Smooth muscle cell (in vitro differentiated cells): ENCODE measurements around the gene IDUA. TPM values are rescaled to one million over a fixed set of nuclear protein-coding genes. Genes with fewer than 3 reads are reported as not detected.

ENCODE experiments used
- DNase-seq: peaks from one replicate; lab custom pipeline; 2025; ENCODE audit not compliant: unreplicated experiment; lab: John Stamatoyannopoulos, UW
- H2AFZ ChIP-seq: fragments of 200-600 bp; sonication (generic); 2 replicates; pipeline ENCODE4 v1.6.0; 2016; ENCODE audit warnings: antibody characterized with exemption, low read depth, mild to moderate bottlenecking
- H3F3A ChIP-seq: fragments of 200-600 bp; sonication (generic); 2 replicates; pipeline ENCODE4 v1.6.0; 2017; ENCODE audit warnings: antibody characterized with exemption, low read depth
- H3K27ac ChIP-seq: fragments of 200-600 bp; sonication (generic); 2 replicates; pipeline ENCODE4 v1.5.1; 2016; ENCODE audit warnings: low read depth, mild to moderate bottlenecking
- H3K27me3 ChIP-seq: fragments of 200-600 bp; sonication (generic); 2 replicates; pipeline ENCODE4 v1.6.1; 2016; ENCODE audit warnings: low read depth, mild to moderate bottlenecking
- H3K36me3 ChIP-seq: fragments of 200-600 bp; sonication (generic); 2 replicates; pipeline ENCODE4 v1.5.1; 2016; ENCODE audit warnings: low read depth
- H3K4me1 ChIP-seq: fragments of 200-600 bp; sonication (generic); 2 replicates; pipeline ENCODE4 v1.5.1; 2016; ENCODE audit warnings: low read depth
- H3K4me2 ChIP-seq: fragments of 200-600 bp; sonication (generic); 2 replicates; pipeline ENCODE4 v1.6.0; 2016; ENCODE audit warnings: mild to moderate bottlenecking
- H3K4me3 ChIP-seq: fragments of 200-600 bp; sonication (generic); 2 replicates; pipeline ENCODE4 v1.5.1; 2016; ENCODE audit warnings: mild to moderate bottlenecking
- H3K79me2 ChIP-seq: fragments of 200-600 bp; sonication (generic); 2 replicates; pipeline ENCODE4 v1.6.0; 2016; ENCODE audit warnings: low read depth, mild to moderate bottlenecking
- H3K9ac ChIP-seq: fragments of 200-600 bp; sonication (generic); 2 replicates; pipeline ENCODE4 v1.6.0; 2016; ENCODE audit warnings: low read depth
- H3K9me3 ChIP-seq: fragments of 200-600 bp; sonication (generic); replicated peaks from 2 replicates; pipeline ENCODE4 v1.5.1; 2016; ENCODE audit warnings: low read depth
- H4K20me1 ChIP-seq: fragments of 200-600 bp; sonication (generic); 2 replicates; pipeline ENCODE4 v1.6.0; 2016; ENCODE audit warnings: low read depth
- WGBS: methylation state at CpG from one replicate; pipeline ENCODE4 v1.1.7; 2016; ENCODE audit warnings: low lambda C conversion rate; 5-methylcytosine and 5-hydroxymethylcytosine counted together
- polyA plus RNA-seq: library from polyadenylated mRNA; unstranded; fragments of >200 nt; fragmentation: Nextera tagmentation; extraction: Ambion mirVana; gene quantifications from 2 replicates; pipeline ENCODE4 v1.2.1, GENCODE V29; 2016
- total RNA-seq: library from RNA; depleted of rRNA; stranded (reverse); fragments of >200 nt; gene quantifications from 2 replicates; pipeline ENCODE4 v1.2.3, GENCODE V29; 2014
- TF ChIP-seq, protein P1 (sequence below): fragments of 200-600 bp; sonication (generic); IDR thresholded peaks from 2 replicates; pipeline ENCODE4 v1.5.1; 2017; ENCODE audit warnings: borderline replicate concordance, mild to moderate bottlenecking, antibody characterized with exemption; ENCODE audit not compliant: insufficient read depth, poor library complexity, severe bottlenecking

The IDUA gene
- total and polyA plus RNA-seq, 2 experiments from 2014 or later, result 6.3 to 49.9 TPM

DNA sequence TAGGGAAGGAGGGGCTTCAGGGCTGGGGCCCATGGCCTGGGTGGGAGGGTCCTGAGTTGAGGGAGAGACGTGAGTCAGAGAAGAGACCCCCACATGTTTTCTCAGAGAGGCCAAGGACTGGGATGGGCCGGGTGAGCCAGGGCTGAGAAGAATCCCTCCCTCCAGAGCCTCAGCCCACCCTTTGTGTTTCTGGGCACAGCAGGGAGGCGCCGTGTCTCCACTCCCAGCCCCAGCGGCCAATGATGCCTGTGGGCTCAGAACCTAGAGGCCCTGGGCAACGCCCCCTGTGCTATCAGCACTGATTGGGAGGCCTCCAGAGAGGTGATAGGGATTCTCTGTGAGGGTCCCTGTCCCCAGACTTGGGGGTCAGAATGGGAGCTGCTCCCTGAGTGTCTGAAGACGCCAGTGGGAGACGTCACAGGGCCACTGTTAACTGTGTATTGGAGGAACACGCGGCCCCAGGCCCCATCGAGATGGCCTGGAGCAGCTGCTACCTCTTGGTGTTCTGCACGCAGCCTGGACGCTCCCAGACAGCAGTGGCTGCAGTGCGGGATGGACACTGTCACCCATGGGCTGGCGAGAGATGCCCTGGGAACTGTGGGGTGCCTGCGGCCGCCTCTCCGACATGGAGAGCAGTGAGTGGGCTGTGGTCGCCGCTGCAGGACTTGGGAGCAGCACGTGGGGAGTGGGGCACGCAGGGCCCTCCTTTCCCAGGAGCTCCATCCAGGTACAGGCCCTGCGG is 33.1 kb downstream of the IDUA start:
- no peak overlapping the region for H3K4me3 ChIP-seq
- no peaks in the 10 kb centered on the region for H3F3A ChIP-seq
- H3K27ac ChIP-seq, result no peak overlapping the region
- 90% methylated on average over 23 of the region's 23 CpGs for WGBS
- H3K79me2 ChIP-seq, result no peaks in the 10 kb centered on the region
- no peaks in the 10 kb centered on the region for H3K9me3 ChIP-seq
- H3K4me1 ChIP-seq, result peaks cover 18% of the 10 kb centered on the region
- DNase-seq, result no peak
- TF ChIP-seq, protein P1, sequence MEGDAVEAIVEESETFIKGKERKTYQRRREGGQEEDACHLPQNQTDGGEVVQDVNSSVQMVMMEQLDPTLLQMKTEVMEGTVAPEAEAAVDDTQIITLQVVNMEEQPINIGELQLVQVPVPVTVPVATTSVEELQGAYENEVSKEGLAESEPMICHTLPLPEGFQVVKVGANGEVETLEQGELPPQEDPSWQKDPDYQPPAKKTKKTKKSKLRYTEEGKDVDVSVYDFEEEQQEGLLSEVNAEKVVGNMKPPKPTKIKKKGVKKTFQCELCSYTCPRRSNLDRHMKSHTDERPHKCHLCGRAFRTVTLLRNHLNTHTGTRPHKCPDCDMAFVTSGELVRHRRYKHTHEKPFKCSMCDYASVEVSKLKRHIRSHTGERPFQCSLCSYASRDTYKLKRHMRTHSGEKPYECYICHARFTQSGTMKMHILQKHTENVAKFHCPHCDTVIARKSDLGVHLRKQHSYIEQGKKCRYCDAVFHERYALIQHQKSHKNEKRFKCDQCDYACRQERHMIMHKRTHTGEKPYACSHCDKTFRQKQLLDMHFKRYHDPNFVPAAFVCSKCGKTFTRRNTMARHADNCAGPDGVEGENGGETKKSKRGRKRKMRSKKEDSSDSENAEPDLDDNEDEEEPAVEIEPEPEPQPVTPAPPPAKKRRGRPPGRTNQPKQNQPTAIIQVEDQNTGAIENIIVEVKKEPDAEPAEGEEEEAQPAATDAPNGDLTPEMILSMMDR, result no peak
- H3K9ac ChIP-seq, result no peak overlapping the region
- H2AFZ ChIP-seq, result no peak overlapping the region
- peaks cover 63% of the 10 kb centered on the region for H4K20me1 ChIP-seq
- H3K4me2 ChIP-seq, result no peak overlapping the region
- H3K36me3 ChIP-seq, result no peaks in the 10 kb centered on the region
- H3K27me3 ChIP-seq, result no peaks in the 10 kb centered on the region

GRCh38 chr4:1021386-1022050 is 34.7 kb downstream of the IDUA start:
- TF ChIP-seq, protein P1, result no peak
- 93% methylated on average over 19 of the region's 19 CpGs for WGBS
- no peak overlapping the region for H3K4me3 ChIP-seq
- H4K20me1 ChIP-seq, result peaks cover 47% of the 10 kb centered on the region
- no peaks in the 10 kb centered on the region for H3K9me3 ChIP-seq
- H3K9ac ChIP-seq, result no peak overlapping the region
- peaks cover 14% of the 10 kb centered on the region for H3K4me1 ChIP-seq
- no peaks in the 10 kb centered on the region for H3K79me2 ChIP-seq
- no peak overlapping the region for H3K4me2 ChIP-seq
- no peaks in the 10 kb centered on the region for H3F3A ChIP-seq
- H3K27me3 ChIP-seq, result no peaks in the 10 kb centered on the region
- no peak overlapping the region for H2AFZ ChIP-seq
- DNase-seq, result no peak
- no peaks in the 10 kb centered on the region for H3K36me3 ChIP-seq
- no peak overlapping the region for H3K27ac ChIP-seq

DNA sequence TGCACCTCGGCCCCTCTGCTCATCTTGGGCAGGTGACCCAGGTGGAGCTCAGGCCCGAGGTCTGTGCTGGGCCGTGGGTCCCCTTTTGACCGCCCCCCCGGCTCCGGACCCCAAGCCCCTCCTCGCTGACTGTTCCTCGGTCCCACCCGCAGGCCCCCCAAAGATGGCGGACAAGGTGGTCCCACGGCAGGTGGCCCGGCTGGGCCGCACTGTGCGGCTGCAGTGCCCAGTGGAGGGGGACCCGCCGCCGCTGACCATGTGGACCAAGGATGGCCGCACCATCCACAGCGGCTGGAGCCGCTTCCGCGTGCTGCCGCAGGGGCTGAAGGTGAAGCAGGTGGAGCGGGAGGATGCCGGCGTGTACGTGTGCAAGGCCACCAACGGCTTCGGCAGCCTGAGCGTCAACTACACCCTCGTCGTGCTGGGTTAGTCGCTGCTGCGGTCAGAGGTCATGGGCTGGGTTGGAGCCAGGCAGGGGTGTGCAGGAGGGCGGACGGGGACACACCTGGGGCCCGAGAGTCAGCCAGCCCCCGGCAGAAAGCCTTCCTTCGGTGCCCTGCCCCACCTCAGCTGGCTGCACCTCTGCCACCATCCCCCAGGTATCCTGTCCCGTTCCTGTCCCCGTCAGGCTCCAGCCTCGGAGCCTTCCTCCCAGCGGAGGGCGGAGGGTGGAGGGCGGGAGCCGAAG is 35.4 kb downstream of the IDUA start:
- Histone ChIP-seq H4K20me1 (peaks cover 40% of the 10 kb centered on the region), H3K79me2 (no peaks in the 10 kb centered on the region), H3K27ac (no peak overlapping the region), H2AFZ (no peak overlapping the region), H3K9me3 (no peaks in the 10 kb centered on the region), H3K4me3 (no peak overlapping the region), H3K9ac (no peak overlapping the region), H3K36me3 (no peaks in the 10 kb centered on the region), H3F3A (no peaks in the 10 kb centered on the region), H3K27me3 (no peaks in the 10 kb centered on the region), H3K4me1 (peaks cover 14% of the 10 kb centered on the region), H3K4me2 (no peak overlapping the region)
- TF ChIP-seq, protein P1, result no peak
- DNase-seq, result no peak
- 97% methylated on average over 37 of the region's 46 CpGs for WGBS
